HCT116 (cell line): ENCODE measurements around the gene SRGAP1. TPM values are rescaled to one million over a fixed set of nuclear protein-coding genes. Genes with fewer than 3 reads are reported as not detected.

ENCODE experiments used
- ATAC-seq: fragments of 200-7000 bp; cut with Tn5 transposase; 2 replicates; pipeline ENCODE4 v1.9.1; 2020; ENCODE audit warnings: mild to moderate bottlenecking, moderate library complexity
- BruUV-seq: library from RNA; stranded (reverse); fragments of 400-500 nt; replicated peaks from 2 replicates; lab custom pipeline; 2021; lab: Mats Ljungman, UMichigan
- CTCF ChIA-PET: fragments of 300-600 bp; sonication (Branson Sonifier 250); formaldehyde crosslinking; loops from one replicate; lab custom pipeline; 2021; ENCODE audit warnings: antibody characterized with exemption; lab: Charles Lee
- POLR2A ChIA-PET: fragments of 300-600, 350-600 bp; sonication (Branson Sonifier 250); formaldehyde crosslinking; loops from one replicate; lab custom pipeline; 2021; ENCODE audit warnings: antibody characterized with exemption; lab: Charles Lee
- RAD21 ChIA-PET, 2 experiments: fragments of 300-600 bp; sonication (Branson Sonifier 250); formaldehyde crosslinking; loops; one replicate each; lab custom pipeline; 2023; ENCODE audit warnings: low total read pairs in 2 of 2; ENCODE audit not compliant: uncharacterized antibody in 2 of 2, unreplicated experiment in 2 of 2, low non-redundant PET in 1 of 2; lab: Charles Lee
- DNase-seq: peaks from one replicate; pipeline ENCODE4 v3.0.0-alpha.2; 2010; ENCODE audit warnings: low read depth, low spot score
- H2AFZ ChIP-seq: fragments of 200-600 bp; shearing (Covaris generic), sonication (generic); 2 replicates; pipeline ENCODE4 v1.6.1; 2017; ENCODE audit warnings: low read depth, mixed run types, mixed read lengths, antibody characterized with exemption, low read length; ENCODE audit not compliant: poor library complexity, severe bottlenecking
- H3K27ac ChIP-seq: 2 replicates; pipeline ENCODE4 v1.5.1; 2012; ENCODE audit warnings: low read depth, low read length
- H3K27me3 ChIP-seq: fragments of 200-600 bp; sonication (generic); 2 replicates; pipeline ENCODE4 v1.6.1; 2016; ENCODE audit warnings: mixed run types, low read length, mixed read lengths; ENCODE audit not compliant: insufficient read depth
- H3K36me3 ChIP-seq, 2 experiments: fragments of 200-500 bp in 1 of 2; fragments of 200-600 bp in 1 of 2; sonication (Bioruptor generic) in 1 of 2; sonication (generic) in 1 of 2; 2 replicates each; pipeline versions ENCODE4 v1.5.1 to v1.6.1; 2014 to 2016; ENCODE audit warnings: low read length in 2 of 2, inconsistent platforms in 1 of 2, mixed read lengths in 1 of 2, mixed run types in 1 of 2; ENCODE audit not compliant: insufficient read depth in 2 of 2, control insufficient read depth in 1 of 2
- H3K4me1 ChIP-seq, 2 experiments: fragments of 200-600 bp in 1 of 2; sonication (generic) in 1 of 2; 2 replicates each; pipeline versions ENCODE4 v1.5.1 to v1.6.1; 2012 to 2017; ENCODE audit warnings: low read length in 2 of 2, inconsistent platforms in 1 of 2, mild to moderate bottlenecking in 1 of 2, mixed read lengths in 1 of 2, mixed run types in 1 of 2, moderate library complexity in 1 of 2; ENCODE audit not compliant: insufficient read depth in 2 of 2, control insufficient read depth in 1 of 2
- H3K4me2 ChIP-seq: fragments of 200-600 bp; sonication (generic); 2 replicates; pipeline ENCODE4 v1.6.1; 2017; ENCODE audit warnings: mixed run types, low read length, mixed read lengths
- H3K4me3 ChIP-seq, 2 experiments: fragments of 200-600 bp in 1 of 2; sonication (generic) in 1 of 2; replicated peaks in 1 of 2; 2 replicates each; pipeline ENCODE4 v1.5.1; 2011 to 2016; ENCODE audit warnings: low read length in 2 of 2, control low read depth in 1 of 2, low read depth in 1 of 2, mild to moderate bottlenecking in 1 of 2, mixed read lengths in 1 of 2, mixed run types in 1 of 2
- H3K79me2 ChIP-seq: fragments of 200-600 bp; sonication (generic); 2 replicates; pipeline ENCODE4 v1.6.1; 2017; ENCODE audit warnings: mild to moderate bottlenecking, mixed run types, low read length, moderate library complexity, mixed read lengths; ENCODE audit not compliant: insufficient read depth
- H3K9ac ChIP-seq: fragments of 200-600 bp; sonication (generic); 2 replicates; pipeline ENCODE4 v1.6.1; 2016; ENCODE audit warnings: low read length, mixed read lengths
- H3K9me2 ChIP-seq: fragments of 200-600 bp; sonication (generic), shearing (Covaris generic); 2 replicates; pipeline ENCODE4 v1.6.1; 2017; ENCODE audit warnings: mixed run types, mild to moderate bottlenecking, moderate library complexity; ENCODE audit not compliant: insufficient read depth
- H3K9me3 ChIP-seq, 2 experiments: fragments of 200-500 bp in 1 of 2; fragments of 200-600 bp in 1 of 2; sonication (Bioruptor generic) in 1 of 2; sonication (generic) in 1 of 2; 2 replicates each; pipeline ENCODE4 v1.6.1; 2014 to 2017; ENCODE audit warnings: low read length in 2 of 2, mixed read lengths in 2 of 2, inconsistent platforms in 1 of 2, low read depth in 1 of 2, mild to moderate bottlenecking in 1 of 2, mixed run types in 1 of 2, moderate library complexity in 1 of 2; ENCODE audit not compliant: control insufficient read depth in 1 of 2, insufficient read depth in 1 of 2
- H4K20me1 ChIP-seq: fragments of 200-600 bp; sonication (generic), shearing (Covaris generic); 2 replicates; pipeline ENCODE4 v1.6.1; 2017; ENCODE audit warnings: mixed run types, mild to moderate bottlenecking, moderate library complexity; ENCODE audit not compliant: insufficient read depth
- EZH2phosphoT487 ChIP-seq: fragments of 200-600 bp; IDR thresholded peaks from 2 replicates; pipeline ENCODE4 v1.6.1; 2018; ENCODE audit warnings: antibody characterized with exemption, borderline replicate concordance
- JUND ChIP-seq: IDR thresholded peaks from 2 replicates; pipeline ENCODE4 v1.6.1; 2012
- POLR2AphosphoS5 ChIP-seq: IDR thresholded peaks from 2 replicates; pipeline ENCODE4 v1.6.1; 2011; ENCODE audit warnings: mild to moderate bottlenecking, low read depth, low read length, moderate library complexity
- SIN3A ChIP-seq: IDR thresholded peaks from 2 replicates; pipeline ENCODE4 v1.6.1; 2012; ENCODE audit warnings: low read depth
- TCF7L2 ChIP-seq: IDR thresholded peaks from 2 replicates; pipeline ENCODE4 v1.7.0; 2011; ENCODE audit warnings: borderline replicate concordance, inconsistent platforms; ENCODE audit not compliant: insufficient read depth, insufficient read length; ENCODE audit errors: extremely low read depth
- ZBTB33 ChIP-seq: IDR thresholded peaks from 2 replicates; pipeline ENCODE4 v1.6.1; 2011; ENCODE audit warnings: mild to moderate bottlenecking, low read length, moderate library complexity; ENCODE audit not compliant: insufficient replicate concordance; ENCODE audit errors: extremely low read depth
- ZNF274 ChIP-seq: fragments of 200-500 bp; sonication (Bioruptor generic); IDR thresholded peaks from 2 replicates; pipeline ENCODE4 v1.6.1; 2014; ENCODE audit warnings: mild to moderate bottlenecking, low read depth, low read length, inconsistent platforms
- intact Hi-C: fragments of 100-400 bp; cut with micrococcal nuclease; formaldehyde crosslinking; loops from 2 replicates; pipeline ENCODE4 v1.10.0; 2022
- total RNA-seq: library from RNA; stranded (reverse); gene quantifications from one replicate; pipeline ENCODE4 v1.2.1, GENCODE V29; 2021; ENCODE audit not compliant: unreplicated experiment
- TF ChIP-seq, protein P1 (sequence below), 3 experiments: fragments of 200-600 bp in 1 of 3; sonication (generic) in 1 of 3; IDR thresholded peaks in 2 of 3; conservative IDR thresholded peaks in 1 of 3; 2 replicates each; pipeline ENCODE4 v1.5.1; 2012 to 2017; ENCODE audit warnings: low read depth in 2 of 3, low read length in 2 of 3, antibody characterized with exemption in 1 of 3, borderline replicate concordance in 1 of 3, control low read depth in 1 of 3, mild to moderate bottlenecking in 1 of 3, mixed read lengths in 1 of 3, mixed run types in 1 of 3, moderate library complexity in 1 of 3; ENCODE audit not compliant: insufficient read depth in 1 of 3
- TF ChIP-seq, protein P2 (sequence below): IDR thresholded peaks from 2 replicates; pipeline ENCODE4 v1.6.1; 2012

Gene SRGAP1
- total RNA-seq, 1 experiment from 2014 or later = 16.6 TPM

GRCh38 chr12:64056741-64057140 is 212.2 kb downstream of the SRGAP1 start:
- Histone ChIP-seq H2AFZ (no peak overlapping the region), H3K27ac (no peak overlapping the region), H3K9ac (no peak overlapping the region), H3K9me2 (no peaks in the 10 kb centered on the region), H3K4me2 (no peak overlapping the region), H3K79me2 (no peaks in the 10 kb centered on the region; the same call in 1 of the 2 replicates), H3K36me3 (no peaks in the 10 kb centered on the region), H3K27me3 (no peaks in the 10 kb centered on the region), H3K4me3 (no peak overlapping the region)
- ChIA-PET RAD21 (no interaction called here), POLR2A (no interaction called here), CTCF (no interaction called here)
- no TSS peak for BruUV-seq
- intact Hi-C loops = no loop called here
- DNase-seq = no peak
- TF ChIP-seq TCF7L2 (no peak), SIN3A (no peak), ZBTB33 (no peak), EZH2phosphoT487 (no peak), ZNF274 (no peak), JUND (no peak), POLR2AphosphoS5 (no peak)
- TF ChIP-seq, protein P1, sequence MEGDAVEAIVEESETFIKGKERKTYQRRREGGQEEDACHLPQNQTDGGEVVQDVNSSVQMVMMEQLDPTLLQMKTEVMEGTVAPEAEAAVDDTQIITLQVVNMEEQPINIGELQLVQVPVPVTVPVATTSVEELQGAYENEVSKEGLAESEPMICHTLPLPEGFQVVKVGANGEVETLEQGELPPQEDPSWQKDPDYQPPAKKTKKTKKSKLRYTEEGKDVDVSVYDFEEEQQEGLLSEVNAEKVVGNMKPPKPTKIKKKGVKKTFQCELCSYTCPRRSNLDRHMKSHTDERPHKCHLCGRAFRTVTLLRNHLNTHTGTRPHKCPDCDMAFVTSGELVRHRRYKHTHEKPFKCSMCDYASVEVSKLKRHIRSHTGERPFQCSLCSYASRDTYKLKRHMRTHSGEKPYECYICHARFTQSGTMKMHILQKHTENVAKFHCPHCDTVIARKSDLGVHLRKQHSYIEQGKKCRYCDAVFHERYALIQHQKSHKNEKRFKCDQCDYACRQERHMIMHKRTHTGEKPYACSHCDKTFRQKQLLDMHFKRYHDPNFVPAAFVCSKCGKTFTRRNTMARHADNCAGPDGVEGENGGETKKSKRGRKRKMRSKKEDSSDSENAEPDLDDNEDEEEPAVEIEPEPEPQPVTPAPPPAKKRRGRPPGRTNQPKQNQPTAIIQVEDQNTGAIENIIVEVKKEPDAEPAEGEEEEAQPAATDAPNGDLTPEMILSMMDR (IDR thresholded peaks at IDR 0.05 in 2 of 3, conservative IDR thresholded peaks at IDR 0.05 in 1 of 3; ENCODE audit: borderline replicate concordance in 1 of 3, insufficient read depth in 1 of 3, low read depth in 2 of 3, low read length in 2 of 3) = no peak
- TF ChIP-seq, protein P2, sequence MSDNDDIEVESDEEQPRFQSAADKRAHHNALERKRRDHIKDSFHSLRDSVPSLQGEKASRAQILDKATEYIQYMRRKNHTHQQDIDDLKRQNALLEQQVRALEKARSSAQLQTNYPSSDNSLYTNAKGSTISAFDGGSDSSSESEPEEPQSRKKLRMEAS = no peak
- TF ChIP-seq, all 23 proteins: peak for 0
- H4K20me1 ChIP-seq = no peaks in the 10 kb centered on the region
- no peaks in the 10 kb centered on the region for H3K9me3 ChIP-seq
- no peaks in the 10 kb centered on the region for H3K4me1 ChIP-seq
- ATAC-seq = no peak
